Measurements from ENCODE around the gene USF2.

The USF2 gene

GRCh38 chr19:35246466-35247092 is 22.2 kb upstream of the USF2 start:
- no peak for DNase-seq

GRCh38 chr19:35247526-35248309 is 21.0 kb upstream of the USF2 start:
- DNase-seq: peak; percentile 65

- DNase-seq: peak; percentile 78
These were observed 20.2 kb upstream of the USF2 start, which contains the start of gene LSR for GRCh38 chr19:35248310-35249145. Gene LSR (plus strand): TSS chr19:35249002. CDS start chr19:35249023, 21 bp downstream.

- DNase-seq: no peak
These were observed 19.5 kb upstream of the USF2 start for GRCh38 chr19:35249146-35249847.

- DNase-seq: no peak
These were observed 18.7 kb upstream of the USF2 start for GRCh38 chr19:35249848-35250711.

GRCh38 chr19:35251456-35251855 is 17.3 kb upstream of the USF2 start:
- no peak for DNase-seq

GRCh38 chr19:35253316-35254286 is 15.2 kb upstream of the USF2 start:
- DNase-seq: no peak

GRCh38 chr19:35254341-35255297 is 14.1 kb upstream of the USF2 start:
- DNase-seq: no peak

- DNase-seq: no peak
These were observed 12.2 kb upstream of the USF2 start for GRCh38 chr19:35256566-35256965.

GRCh38 chr19:35257113-35257461 is 11.7 kb upstream of the USF2 start:
- no peak for DNase-seq

- peak; percentile 0 for DNase-seq
These were observed 8.0 kb upstream of the USF2 start for GRCh38 chr19:35260694-35261304.

- peak; percentile 2 for DNase-seq
These were observed 7.2 kb upstream of the USF2 start for GRCh38 chr19:35261356-35262100.

- DNase-seq: no peak
These were observed 6.5 kb upstream of the USF2 start for GRCh38 chr19:35262101-35262761.

- no peak for DNase-seq
These were observed 4.3 kb upstream of the USF2 start for GRCh38 chr19:35264268-35265125.

GRCh38 chr19:35265126-35265899 is 3.4 kb upstream of the USF2 start:
- no peak for DNase-seq
